Thymus (tissue), 11 donors: ENCODE results near the gene RSF1. TPM values are rescaled to one million over a fixed set of nuclear protein-coding genes. Genes with fewer than 3 reads are reported as not detected.

ENCODE experiments used
- DNase-seq, 9 donors: peaks; one replicate each; pipeline ENCODE4 v3.0.0-alpha.2; 2013; ENCODE audit warnings: low spot score in 9 of 9, low read depth in 6 of 9, missing footprints in 1 of 9
- H3K27ac ChIP-seq, 2 donors: one replicate each; pipeline ENCODE4 v1.5.1; 2013; ENCODE audit warnings: control low read depth in 1 of 2, low read depth in 1 of 2, low read length in 1 of 2, mild to moderate bottlenecking in 1 of 2, moderate library complexity in 1 of 2
- H3K27me3 ChIP-seq, 2 donors: one replicate each; pipeline ENCODE4 v1.5.1; 2013; ENCODE audit warnings: low read length in 1 of 2; ENCODE audit not compliant: control insufficient read depth in 2 of 2, insufficient read depth in 1 of 2
- H3K36me3 ChIP-seq, 2 donors: one replicate each; pipeline ENCODE4 v1.5.1; 2013; ENCODE audit warnings: low read length in 1 of 2, mild to moderate bottlenecking in 1 of 2, moderate library complexity in 1 of 2; ENCODE audit not compliant: control insufficient read depth in 2 of 2, insufficient read depth in 2 of 2
- H3K4me1 ChIP-seq, 2 donors: one replicate each; pipeline ENCODE4 v1.5.1; 2013; ENCODE audit warnings: low read length in 2 of 2; ENCODE audit not compliant: control insufficient read depth in 2 of 2, insufficient read depth in 2 of 2
- H3K4me3 ChIP-seq, 2 donors: one replicate each; pipeline ENCODE4 v1.5.1; 2013; ENCODE audit warnings: low read length in 2 of 2, control low read depth in 1 of 2, mild to moderate bottlenecking in 1 of 2
- H3K9me3 ChIP-seq, 2 donors: one replicate each; pipeline ENCODE4 v1.5.1; 2013; ENCODE audit warnings: low read length in 1 of 2, mild to moderate bottlenecking in 1 of 2; ENCODE audit not compliant: control insufficient read depth in 2 of 2, insufficient read depth in 1 of 2
- WGBS: extraction: QIAGEN DNeasy Blood & Tissue Kit; methylation state at CpG from one replicate; pipeline ENCODE4 v1.1.7; 2013; 5-methylcytosine and 5-hydroxymethylcytosine counted together
- polyA plus RNA-seq: library from polyadenylated mRNA; stranded (reverse); fragments of 200-250 nt; gene quantifications from one replicate; pipeline ENCODE4 v1.2.3, GENCODE V29; 2013
- total RNA-seq: library from RNA; stranded (reverse); fragments of 120-200 nt; gene quantifications from one replicate; pipeline ENCODE4 v1.2.4, GENCODE V29; 2013
- donor health status: healthy.

RSF1 gene
- total and polyA plus RNA-seq, 2 donors: 12.2 to 51.8 TPM

DNA sequence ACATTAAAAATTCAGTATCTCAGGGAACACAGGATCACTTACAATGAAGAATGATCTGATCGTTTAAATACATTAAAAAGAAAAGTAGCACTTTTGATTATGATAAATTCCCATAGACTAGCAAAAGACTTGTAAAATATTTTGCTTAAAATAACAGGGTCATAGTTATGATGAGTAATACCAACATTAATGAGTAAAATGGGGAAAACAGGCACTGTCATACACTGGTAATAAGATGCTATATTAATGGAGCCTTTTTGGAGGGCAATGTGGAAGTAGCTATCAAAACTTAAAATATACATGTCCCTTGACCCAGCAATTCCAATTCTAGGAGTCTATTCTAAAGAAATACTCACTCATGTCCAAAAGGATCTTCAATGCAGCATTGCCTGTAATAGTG is 121.1 kb downstream of the RSF1 start:
- Histone ChIP-seq H3K36me3 (peaks cover 12 to 44% of the 10 kb centered on the region in 2 donors), H3K4me1 (no peaks in the 10 kb centered on the region), H3K27ac (no peak overlapping the region), H3K4me3 (no peak overlapping the region), H3K9me3 (no peaks in the 10 kb centered on the region), H3K27me3 (no peaks in the 10 kb centered on the region)
- WGBS: 98% methylated on average over 1 of the region's 1 CpG
- no peak for DNase-seq

DNA sequence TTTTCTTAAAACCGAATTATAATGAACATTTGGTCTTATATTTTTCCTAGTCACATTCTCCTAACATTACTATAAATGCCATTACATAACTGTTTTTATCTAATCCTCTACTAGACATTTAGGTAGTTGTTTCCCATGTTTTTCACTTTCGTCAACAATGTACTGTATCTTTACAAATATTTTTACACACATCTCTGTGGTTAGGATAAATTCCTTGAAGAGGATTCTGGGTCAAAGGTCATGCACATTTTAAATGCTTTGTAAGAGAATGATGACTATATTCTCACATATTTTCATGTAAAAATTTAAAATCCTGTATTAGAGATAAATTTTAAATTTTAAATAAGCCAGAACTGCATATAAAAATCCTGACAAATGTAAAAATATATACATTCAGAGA is 121.6 kb downstream of the RSF1 start:
- Histone ChIP-seq H3K36me3 (peaks cover 9 to 42% of the 10 kb centered on the region in 2 donors), H3K27me3 (no peaks in the 10 kb centered on the region)

DNA sequence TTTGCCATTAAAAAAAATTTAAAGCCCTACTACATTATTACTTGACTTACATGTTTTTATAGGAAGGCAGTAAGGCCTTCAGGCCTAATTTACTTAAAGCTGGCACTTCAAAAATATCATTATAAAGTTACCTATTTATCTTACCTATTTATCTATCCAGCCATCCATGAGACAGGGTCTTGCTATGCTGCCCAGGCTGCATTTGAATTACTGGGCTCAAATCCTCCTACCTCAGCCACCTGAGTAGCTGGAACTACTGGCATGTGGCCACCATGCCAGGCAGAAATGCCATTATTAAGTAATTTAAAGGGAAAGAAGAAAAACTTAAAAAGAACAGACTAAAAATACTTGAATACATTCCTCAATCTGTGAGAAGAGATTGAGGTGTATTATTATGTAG is 122.7 kb downstream of the RSF1 start:
- no peaks in the 10 kb centered on the region for H3K27me3 ChIP-seq
- H3K27ac ChIP-seq: no peak overlapping the region
- no peaks in the 10 kb centered on the region for H3K9me3 ChIP-seq
- no peak overlapping the region for H3K4me3 ChIP-seq
- peaks cover 8 to 44% of the 10 kb centered on the region in 2 donors for H3K36me3 ChIP-seq
- H3K4me1 ChIP-seq: no peaks in the 10 kb centered on the region
- DNase-seq: no peak

More for the DNA sequence above, 121.6 kb downstream of the RSF1 start:
- no peak overlapping the region for H3K27ac ChIP-seq
- no peaks in the 10 kb centered on the region for H3K4me1 ChIP-seq
- no peak overlapping the region for H3K4me3 ChIP-seq
- WGBS: 98% methylated on average over 2 of the region's 2 CpGs
- DNase-seq: no peak
- H3K9me3 ChIP-seq: no peaks in the 10 kb centered on the region

DNA sequence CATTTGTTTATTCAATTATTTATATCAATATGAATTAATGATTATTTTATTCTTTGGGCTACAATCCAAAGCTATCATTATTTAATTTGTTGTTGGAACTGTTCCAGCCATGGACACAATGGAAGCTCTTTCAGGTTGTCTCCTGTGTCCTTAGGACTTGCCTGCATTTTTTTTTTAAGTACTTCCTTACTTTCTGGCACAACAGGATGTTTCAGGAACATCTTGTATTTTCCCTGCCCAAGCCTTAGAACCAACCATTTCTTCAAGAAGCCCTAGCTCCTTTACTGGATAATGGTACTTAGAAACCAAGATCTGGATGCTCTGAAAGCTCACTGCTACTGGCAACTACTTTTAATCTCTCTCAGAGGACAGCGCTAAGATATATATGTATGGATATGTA is 125.1 kb downstream of the RSF1 start:
- no peak overlapping the region for H3K4me3 ChIP-seq
- H3K36me3 ChIP-seq: peaks cover 24 to 50% of the 10 kb centered on the region in 2 donors
- no peaks in the 10 kb centered on the region for H3K4me1 ChIP-seq
- no peaks in the 10 kb centered on the region for H3K27me3 ChIP-seq
- no peak overlapping the region for H3K27ac ChIP-seq
- no peaks in the 10 kb centered on the region for H3K9me3 ChIP-seq
- no peak for DNase-seq
- 95% methylated on average over 1 of the region's 1 CpG for WGBS

DNA sequence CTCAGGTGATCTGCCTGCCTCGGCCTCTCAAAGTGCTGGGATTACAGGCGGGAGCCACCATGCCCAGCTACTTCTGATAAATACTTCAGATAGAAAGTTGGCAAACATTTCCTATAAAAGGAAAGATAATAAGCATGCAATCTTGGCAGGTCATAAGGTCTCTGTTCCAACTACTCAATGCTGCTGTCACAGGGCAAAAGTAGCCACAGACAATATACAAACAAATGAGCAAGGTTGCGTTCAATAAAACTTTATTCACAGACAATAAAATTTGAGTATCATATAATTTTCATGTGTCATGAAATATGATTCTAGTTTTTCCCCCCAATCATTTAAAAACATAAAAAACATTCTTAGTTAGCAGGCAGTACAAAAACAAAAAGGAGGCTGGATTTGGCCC is 129.9 kb downstream of the RSF1 start:
- Histone ChIP-seq H3K27ac (no peak overlapping the region), H3K4me3 (no peak overlapping the region), H3K36me3 (peaks cover 32 to 51% of the 10 kb centered on the region in 2 donors), H3K9me3 (no peaks in the 10 kb centered on the region), H3K27me3 (no peaks in the 10 kb centered on the region), H3K4me1 (no peaks in the 10 kb centered on the region)
- DNase-seq: no peak
- WGBS: 98% methylated on average over 3 of the region's 3 CpGs

DNA sequence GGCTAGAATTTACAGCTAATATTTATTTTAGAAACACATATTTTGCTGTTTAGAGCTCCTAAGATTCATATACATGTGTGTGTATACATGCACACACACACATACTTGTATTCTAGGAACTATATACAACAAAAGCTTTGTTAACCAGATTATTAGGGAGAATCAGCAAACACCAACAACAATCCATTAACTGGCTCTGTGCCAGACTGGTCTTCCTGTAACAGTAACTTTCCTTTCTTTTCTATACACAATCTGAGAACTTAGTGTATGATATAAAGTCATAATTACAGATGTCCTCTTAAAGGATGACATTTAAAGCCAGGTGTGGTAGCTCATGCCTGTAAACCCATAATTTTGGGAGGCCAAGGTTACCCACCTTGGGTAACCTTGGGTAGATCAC is 133.4 kb downstream of the RSF1 start:
- Histone ChIP-seq H3K27me3 (no peaks in the 10 kb centered on the region), H3K4me1 (no peaks in the 10 kb centered on the region), H3K36me3 (peaks cover 34 to 58% of the 10 kb centered on the region in 2 donors), H3K4me3 (no peak overlapping the region), H3K27ac (no peak overlapping the region), H3K9me3 (no peaks in the 10 kb centered on the region)
- DNase-seq: no peak

DNA sequence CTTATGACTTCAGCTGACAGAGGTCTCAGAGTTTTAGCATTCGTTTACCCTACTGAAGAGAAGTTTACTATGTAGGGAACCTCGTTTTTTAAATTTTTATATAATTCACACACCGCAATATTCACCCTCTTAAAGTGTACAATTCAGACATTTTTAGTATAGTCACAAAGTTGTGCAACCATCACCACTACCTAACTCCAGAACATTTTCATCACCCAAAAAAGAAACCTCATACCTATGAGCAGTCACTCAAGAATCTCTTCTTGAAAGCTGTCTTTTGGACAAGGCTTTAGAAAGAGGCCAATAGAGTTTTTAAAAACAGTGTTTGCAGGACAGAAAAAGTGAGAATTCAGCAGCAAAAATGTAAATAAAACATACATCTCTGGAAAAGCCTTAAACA is 143.4 kb downstream of the RSF1 start:
- Histone ChIP-seq H3K9me3 (no peaks in the 10 kb centered on the region), H3K4me3 (no peak overlapping the region), H3K27me3 (no peaks in the 10 kb centered on the region), H3K4me1 (no peaks in the 10 kb centered on the region), H3K36me3 (peaks cover 23 to 59% of the 10 kb centered on the region in 2 donors), H3K27ac (no peak overlapping the region)
- 97% methylated on average over 3 of the region's 3 CpGs for WGBS
- no peak for DNase-seq

DNA sequence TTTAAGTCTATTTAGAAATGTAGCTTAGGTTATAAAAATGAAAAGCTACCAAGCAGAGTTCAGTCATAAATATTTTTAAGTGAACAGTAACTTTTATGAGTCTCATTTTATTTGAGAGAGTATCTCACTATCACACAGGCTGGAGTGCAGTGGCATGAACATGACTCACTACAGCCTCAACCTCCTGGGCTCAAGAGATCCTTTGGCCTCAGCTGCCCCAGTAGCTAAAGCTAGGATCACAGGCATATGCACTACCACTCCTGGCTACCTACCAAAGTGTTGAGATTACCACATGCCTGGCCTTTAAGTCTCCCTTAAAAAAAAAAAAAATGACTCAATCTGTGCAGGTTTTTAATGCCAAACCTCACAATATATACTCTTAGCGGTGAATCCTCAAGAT is 148.3 kb downstream of the RSF1 start:
- DNase-seq: no peak
- H3K9me3 ChIP-seq: no peaks in the 10 kb centered on the region
- 100% methylated on average over 1 of the region's 1 CpG for WGBS
- no peaks in the 10 kb centered on the region for H3K27me3 ChIP-seq
- no peaks in the 10 kb centered on the region for H3K4me1 ChIP-seq
- peaks cover 42 to 71% of the 10 kb centered on the region in 2 donors for H3K36me3 ChIP-seq
- H3K27ac ChIP-seq: no peak overlapping the region
- no peak overlapping the region for H3K4me3 ChIP-seq

DNA sequence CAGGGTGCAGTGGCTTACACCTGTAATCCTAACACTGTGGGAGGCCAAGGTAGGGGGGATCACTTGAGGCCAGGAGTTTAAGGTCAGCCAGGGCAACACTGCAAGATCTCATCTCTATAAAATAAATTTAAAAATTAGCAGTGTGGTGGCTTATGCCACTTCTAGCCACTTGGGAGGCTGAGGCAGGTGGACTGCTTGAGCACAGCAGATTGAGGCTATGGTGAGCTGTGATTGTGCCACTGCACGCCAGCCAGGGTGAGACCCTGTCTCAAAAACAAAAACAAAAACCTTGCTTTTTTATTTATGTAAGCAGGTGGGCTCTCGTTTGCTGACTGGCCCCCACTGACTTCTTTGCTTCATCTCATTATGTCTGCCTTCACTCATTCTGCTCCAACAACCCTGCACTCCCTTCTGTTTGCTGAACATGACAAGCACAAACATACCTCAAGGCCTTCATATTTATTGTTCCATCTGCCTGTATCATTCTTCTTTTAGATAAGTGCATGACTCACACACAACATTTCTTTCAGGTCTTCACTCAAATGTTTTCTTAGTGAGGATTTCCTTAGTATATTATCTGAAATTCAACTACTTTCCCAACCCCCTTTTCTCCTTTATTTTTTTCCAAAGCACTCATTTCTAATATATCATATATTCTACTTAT is 150.5 kb downstream of the RSF1 start:
- H3K27ac ChIP-seq: no peak overlapping the region
- no peak for DNase-seq
- WGBS: 99% methylated on average over 2 of the region's 2 CpGs
- no peaks in the 10 kb centered on the region for H3K4me1 ChIP-seq
- H3K27me3 ChIP-seq: no peaks in the 10 kb centered on the region
- H3K36me3 ChIP-seq: peaks cover 38 to 63% of the 10 kb centered on the region in 2 donors
- H3K9me3 ChIP-seq: peaks cover 0 to 1% of the 10 kb centered on the region in 2 donors
- H3K4me3 ChIP-seq: no peak overlapping the region
